GM12864 (cell line): Measurements from ENCODE around the gene CA7.
"Not testable (repeated sequence)": the region's sequence is repeated elsewhere in the genome, so short reads cannot be mapped to it uniquely, and the experiment has no call there.

Experiments
- DNase-seq: peaks from one replicate; pipeline ENCODE4 v3.0.0-alpha.2; 2011; ENCODE audit warnings: low read depth
- H3K4me3 ChIP-seq: 2 replicates; pipeline ENCODE4 v1.5.1; 2011; ENCODE audit warnings: mild to moderate bottlenecking, low read depth, low read length, control low read depth
- TF ChIP-seq, protein P1 (sequence below): IDR thresholded peaks from 2 replicates; pipeline ENCODE4 v1.5.1; 2011; ENCODE audit warnings: low read depth, mild to moderate bottlenecking, moderate library complexity, low read length, control low read depth, inconsistent platforms; ENCODE audit errors: missing control alignments

Gene CA7

DNA sequence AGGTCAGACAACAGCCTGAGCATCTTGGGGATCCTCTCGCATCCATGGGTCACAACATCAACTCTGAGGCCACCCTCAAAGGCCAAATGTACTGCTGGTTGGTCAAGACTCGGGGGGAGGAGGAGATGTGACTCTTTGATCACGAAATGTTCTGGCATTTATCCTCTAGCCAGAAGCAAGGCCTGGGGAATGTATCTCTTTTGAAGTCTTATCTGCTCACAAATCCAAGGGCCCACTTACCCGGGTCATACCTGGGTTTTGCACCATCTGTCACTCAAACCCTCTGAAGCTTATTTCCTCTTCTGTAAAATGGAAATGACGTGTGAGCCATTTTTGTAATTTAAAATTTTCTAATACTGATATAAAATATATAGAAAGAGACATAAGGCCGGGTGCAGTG, 13.2 kb downstream of the CA7 start:
- TF ChIP-seq, protein P1, sequence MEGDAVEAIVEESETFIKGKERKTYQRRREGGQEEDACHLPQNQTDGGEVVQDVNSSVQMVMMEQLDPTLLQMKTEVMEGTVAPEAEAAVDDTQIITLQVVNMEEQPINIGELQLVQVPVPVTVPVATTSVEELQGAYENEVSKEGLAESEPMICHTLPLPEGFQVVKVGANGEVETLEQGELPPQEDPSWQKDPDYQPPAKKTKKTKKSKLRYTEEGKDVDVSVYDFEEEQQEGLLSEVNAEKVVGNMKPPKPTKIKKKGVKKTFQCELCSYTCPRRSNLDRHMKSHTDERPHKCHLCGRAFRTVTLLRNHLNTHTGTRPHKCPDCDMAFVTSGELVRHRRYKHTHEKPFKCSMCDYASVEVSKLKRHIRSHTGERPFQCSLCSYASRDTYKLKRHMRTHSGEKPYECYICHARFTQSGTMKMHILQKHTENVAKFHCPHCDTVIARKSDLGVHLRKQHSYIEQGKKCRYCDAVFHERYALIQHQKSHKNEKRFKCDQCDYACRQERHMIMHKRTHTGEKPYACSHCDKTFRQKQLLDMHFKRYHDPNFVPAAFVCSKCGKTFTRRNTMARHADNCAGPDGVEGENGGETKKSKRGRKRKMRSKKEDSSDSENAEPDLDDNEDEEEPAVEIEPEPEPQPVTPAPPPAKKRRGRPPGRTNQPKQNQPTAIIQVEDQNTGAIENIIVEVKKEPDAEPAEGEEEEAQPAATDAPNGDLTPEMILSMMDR: no peak
- no peak overlapping the region for H3K4me3 ChIP-seq
- DNase-seq: no peak

DNA sequence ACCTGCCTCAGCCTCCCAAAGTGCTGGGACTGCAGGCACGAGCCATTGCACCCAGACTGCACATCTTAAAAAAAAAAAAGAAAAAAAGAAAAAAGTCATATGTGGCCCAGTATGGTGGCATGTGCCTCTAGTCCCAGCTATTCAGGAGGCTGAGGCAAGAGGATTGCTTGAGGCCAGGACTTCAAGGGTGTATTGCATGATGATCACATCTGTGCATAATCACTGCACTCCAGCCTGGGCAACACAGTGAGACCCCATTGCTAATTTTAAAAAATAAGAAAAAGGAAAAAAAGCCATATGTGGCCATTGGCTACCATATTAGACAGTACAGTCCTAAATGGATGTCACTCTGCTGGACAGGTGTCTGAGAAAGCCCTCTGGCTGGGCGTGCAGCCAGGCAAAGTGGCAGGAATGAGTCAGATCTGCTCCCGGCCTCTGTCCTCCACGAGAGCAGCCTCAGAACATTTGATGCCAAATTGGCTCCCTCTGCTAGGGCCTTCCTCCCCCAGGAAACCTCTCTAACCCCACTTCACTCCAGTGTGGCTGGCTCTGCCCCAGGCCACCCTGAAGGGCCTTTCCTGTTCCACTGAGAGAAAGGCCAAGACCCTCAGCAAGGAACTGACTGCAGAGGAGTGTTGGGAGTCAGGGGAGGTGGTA, 14.7 kb downstream of the CA7 start:
- no peak overlapping the region for H3K4me3 ChIP-seq
- TF ChIP-seq, protein P1: no peak
- no peak for DNase-seq

DNA sequence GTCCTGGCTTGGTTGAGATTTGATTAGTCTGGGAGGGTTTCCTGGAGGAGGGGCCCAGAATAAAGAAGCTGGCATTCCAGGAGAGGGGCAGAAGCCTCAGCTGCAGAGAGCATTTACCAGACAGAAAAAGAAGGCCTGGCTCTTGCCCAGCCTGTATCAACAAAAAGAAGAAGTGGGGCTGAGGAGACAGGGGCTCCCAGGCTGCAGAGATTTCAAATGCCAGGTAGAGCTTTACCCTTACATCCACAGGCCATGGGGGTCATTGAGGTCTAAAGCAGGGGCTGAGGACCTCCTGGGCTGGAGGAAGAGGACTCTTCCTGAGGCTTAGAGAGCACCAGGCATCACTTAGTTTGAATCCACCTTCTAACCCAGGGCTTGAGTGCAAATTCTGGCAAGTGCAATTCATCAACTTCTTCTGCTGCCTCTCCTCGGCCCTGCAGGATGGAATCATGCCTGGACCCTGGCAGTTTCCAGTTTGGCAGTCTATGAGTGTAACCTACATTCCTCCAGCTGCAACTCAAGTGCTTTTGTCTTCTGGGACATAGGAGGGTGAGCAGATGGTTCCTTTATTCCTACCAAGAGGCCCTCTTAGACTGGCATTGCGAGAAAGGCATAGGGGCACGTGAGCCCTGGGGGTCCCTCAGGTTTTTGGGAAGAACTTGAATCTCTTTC, 15.3 kb downstream of the CA7 start:
- TF ChIP-seq, protein P1: no peak
- no peak for DNase-seq
- no peak overlapping the region for H3K4me3 ChIP-seq

DNA sequence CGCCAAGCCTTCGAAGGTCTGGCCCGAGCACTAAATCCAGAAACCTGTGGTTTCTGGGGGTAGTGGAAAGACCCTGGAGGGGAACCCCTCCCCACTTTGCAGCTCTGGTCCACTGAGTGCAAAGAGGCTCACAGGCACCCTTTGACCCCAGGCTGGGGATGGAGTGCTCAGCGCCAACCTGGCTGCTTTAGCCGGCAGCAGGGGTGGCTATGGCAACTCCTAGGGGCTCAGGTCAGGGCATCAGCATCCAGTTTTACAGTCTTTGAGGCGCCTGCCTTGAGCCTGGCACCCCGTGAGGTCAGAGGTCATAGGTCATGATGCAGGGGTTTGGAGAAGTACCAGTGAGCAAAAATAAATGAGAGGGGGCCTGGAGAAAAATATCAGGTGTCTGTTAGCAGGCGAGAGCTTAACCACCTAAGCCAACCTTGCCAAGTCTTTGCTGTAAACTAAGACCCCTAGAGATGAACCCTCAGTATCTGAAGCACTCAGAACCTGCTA, 17.9 kb downstream of the CA7 start:
- no peak overlapping the region for H3K4me3 ChIP-seq
- TF ChIP-seq, protein P1: no peak
- DNase-seq: no peak

DNA sequence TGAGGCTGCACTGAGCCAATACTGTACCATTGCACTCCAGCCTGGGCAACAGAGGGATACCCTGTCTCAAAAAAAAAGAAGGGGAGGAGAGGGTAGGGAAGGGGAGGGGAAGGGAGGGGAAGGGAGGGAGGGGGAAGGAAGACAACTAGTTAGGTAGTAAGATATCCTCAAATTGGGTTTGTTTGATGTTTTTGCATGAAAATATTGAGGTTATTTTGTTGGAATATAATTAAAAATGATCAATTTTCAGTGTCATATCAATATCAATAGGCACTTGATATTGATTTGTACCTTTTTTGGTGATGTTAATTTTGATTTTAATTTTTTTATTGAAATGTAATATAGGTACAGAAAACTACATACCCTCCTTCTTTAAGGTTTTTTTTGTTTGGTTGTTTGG, 19.5 kb downstream of the CA7 start:
- TF ChIP-seq, protein P1: no peak
- H3K4me3 ChIP-seq: no peak overlapping the region
- no peak for DNase-seq

DNA sequence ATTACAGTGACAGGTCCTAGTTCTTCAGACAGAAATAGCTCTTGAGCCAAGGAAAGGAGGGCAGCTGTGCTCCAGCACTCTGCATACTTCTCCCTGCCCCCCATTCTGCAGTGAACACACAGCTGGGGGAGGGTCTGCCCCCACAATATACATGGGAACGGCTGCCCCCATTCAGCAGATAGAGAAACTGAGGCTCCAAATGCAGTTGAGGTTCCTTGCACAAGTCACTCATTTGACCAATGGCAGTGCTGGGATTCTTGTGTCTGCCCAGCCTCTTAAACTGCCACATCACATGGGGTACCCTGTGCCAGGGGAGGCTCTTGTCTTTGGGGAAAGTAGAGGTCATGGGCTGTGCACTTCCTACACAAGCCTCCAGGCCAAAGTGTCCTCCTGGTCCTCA, 25.2 kb downstream of the CA7 start:
- H3K4me3 ChIP-seq: no peak overlapping the region
- TF ChIP-seq, protein P1: no peak

DNA sequence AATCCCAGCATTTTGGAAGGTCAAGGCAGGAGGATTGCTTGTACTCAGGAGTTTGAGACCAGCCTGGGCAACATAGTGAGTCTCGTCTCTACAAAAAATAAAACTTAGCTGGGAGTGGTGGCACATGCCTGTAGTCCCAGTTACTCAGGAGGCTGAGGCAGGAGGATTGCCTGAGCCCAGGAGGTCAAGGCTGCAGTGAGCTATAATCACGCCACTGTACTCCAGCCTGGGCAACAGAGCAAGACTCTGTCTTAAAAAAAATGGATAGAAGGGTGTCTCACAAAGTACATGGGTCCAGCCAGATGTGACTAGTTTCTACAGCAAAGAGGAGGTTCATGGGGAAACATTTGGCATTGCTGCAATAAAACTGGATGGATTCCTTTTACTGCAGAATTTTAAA, 27.1 kb downstream of the CA7 start:
- H3K4me3 ChIP-seq, DNase-seq: not testable (repeated sequence)

More for the DNA sequence above, 25.2 kb downstream of the CA7 start:
- DNase-seq: no peak
